GM19035 (cell line): Measurements from ENCODE around the gene DYRK1B.
A peak's percentile ranks its signal among the peaks of the same experiment; 100 is the strongest.
"Not testable (repeated sequence)": the region's sequence is repeated elsewhere in the genome, so short reads cannot be mapped to it uniquely, and the experiment has no call there.

Experiments
- ATAC-seq: cut with Tn5 transposase; IDR thresholded peaks from one replicate; pipeline ENCODE4 v1.9.1; 2021; ENCODE audit not compliant: unreplicated experiment

DYRK1B gene

DNA sequence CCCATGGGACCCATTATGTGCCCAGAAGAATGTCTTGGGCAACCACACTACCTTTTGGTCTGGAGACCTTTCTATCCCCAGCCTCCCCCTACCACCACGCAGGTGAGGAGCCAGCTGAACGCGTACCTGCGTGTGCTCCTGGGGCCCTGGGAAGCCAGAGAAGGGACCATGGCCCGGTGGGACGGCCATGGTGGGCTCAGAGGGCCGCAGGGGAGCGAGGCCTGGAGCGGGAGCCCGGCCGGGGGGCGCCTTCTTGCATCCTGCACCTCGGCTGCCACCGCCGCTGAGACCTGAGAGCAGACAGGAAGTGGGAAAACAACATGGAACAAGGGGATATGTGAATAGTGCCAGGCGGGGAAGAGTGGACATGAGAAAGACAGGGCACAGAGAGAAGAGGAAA, 2.3 kb downstream of the DYRK1B start:
- no peak for ATAC-seq

DNA sequence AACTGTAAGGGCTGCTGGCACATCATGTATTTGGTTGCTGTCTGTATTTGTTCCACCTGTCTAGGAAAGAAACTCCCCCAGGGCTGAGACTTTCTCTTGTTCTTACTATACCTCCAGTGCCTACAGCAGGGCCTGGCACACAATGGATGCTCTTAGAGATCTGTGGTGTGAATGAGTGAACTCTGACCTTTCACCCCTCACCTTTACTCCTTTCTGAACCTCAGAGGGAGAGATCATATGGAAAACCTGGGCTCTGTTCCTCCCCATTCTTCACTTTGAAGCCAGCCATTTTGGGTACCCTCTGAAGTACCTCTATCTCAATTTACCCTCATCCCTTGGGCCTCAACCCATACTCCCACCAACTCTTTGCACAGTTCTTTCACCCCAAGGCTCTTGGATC, 3.1 kb downstream of the DYRK1B start:
- ATAC-seq, result no peak

DNA sequence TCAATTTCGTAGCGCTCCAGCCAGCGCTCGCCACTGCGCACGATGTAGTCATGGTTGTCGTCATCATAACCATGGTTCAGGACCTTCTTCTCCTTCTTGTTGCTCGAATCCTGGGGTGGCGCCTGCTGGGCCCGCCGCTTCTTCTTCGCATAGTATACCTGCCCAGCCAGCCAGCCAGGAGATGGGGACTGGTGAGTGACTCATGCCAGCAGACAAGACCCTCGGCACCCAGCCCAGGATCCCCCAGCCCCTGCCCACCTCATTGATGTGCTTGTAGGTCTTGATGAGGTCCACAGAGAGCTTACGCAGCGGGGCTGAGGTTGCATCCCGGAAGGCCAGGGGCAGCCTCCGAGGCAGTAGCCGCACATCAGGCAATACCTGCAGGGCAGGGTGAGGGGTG, 3.6 kb downstream of the DYRK1B start:
- no peak for ATAC-seq

DNA sequence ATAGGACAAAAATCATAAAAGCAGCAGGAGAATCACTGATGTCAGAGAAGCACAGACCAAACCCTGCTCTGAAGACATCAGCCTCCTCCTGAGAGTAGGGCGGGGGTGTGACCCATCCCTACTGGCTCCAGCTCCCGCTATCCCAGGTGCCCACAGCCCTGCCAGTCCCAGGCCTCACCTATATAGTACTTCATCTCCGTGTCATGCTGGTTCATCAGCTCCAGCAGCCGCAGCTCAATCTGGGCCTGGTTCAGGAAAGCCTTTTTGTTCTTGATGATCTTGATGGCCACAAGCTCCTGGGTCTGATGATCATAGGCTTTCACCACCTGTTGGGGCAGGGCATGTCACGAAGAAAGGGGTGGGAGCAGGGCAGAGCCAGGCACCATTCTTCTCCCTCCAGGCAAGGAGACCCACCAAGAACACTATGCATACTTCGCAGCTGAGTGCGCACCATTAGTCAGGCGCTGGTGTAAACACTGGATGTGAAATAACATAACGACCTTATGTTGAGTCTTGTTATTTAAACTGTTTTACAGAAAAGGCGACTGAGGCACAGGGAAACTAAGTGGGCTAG, 4.2 kb downstream of the DYRK1B start:
- ATAC-seq, result no peak

DNA sequence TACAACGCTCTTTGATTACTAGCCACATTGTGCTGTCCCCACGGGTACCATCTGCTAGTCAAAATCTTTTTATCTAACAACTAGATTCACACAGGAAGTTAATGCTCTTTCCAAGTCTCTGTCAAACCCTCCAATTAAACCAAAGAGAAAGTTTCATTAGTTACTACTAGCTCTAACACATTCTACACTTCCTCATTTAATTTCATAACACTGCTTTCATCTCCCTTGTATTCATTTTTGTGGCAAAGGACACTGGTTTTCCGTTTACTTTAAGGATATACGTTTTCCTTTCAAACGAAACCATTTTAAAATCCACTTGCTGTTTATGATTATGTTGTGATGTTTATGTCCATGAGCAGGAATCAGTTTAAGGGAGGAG, 5.3 kb downstream of the DYRK1B start:
- ATAC-seq, result no peak

DNA sequence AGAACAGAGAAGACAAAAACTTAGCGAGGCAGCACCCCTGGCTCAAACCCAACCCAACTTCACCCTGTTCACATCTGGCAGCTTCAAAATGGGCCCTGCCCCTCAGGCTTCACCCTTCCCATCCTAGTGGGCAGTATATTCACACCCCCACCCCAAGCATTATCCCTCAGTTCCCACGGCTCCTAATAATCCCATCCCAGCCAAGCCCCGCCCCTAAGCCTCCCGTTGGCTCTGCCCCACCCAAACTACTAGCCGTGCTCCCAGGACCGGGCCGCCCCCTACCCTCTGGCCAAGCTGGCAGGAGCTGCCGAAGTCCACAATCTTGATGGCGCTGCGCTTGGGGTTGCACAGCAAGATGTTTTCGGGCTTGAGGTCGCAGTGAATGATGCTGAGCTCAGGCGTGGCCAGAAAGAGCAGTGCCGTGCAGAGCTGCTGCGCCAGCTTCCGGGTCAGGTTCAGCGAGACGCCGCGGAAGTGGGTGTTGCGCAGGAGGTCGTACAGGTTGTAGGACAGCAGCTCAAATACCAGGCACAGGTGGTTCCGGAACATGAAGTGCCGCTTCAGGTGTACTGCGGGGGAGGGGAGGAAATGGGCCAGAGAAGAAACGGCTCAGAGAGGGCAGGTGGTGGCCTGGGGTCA, 5.8 kb downstream of the DYRK1B start:
- no peak for ATAC-seq

DNA sequence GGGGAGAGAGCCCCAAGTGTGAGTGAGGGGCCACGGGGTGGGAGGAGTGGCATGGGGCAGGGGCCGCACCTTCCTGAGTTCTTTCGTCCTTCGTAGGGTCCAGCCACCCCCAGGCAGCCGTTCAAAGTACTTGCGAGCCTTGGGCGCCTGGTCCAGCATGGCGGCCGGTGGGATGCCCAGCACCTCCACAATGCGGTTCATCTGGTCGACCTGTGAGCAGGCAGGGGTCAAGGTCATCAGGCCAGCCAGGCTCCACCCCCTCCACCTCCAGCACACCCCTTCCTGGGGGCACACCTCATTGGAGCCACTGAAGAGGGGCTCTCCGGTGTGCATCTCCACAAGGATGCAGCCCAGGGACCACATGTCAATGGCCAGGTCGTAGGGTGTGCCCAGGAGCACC, 6.7 kb downstream of the DYRK1B start:
- no peak for ATAC-seq

DNA sequence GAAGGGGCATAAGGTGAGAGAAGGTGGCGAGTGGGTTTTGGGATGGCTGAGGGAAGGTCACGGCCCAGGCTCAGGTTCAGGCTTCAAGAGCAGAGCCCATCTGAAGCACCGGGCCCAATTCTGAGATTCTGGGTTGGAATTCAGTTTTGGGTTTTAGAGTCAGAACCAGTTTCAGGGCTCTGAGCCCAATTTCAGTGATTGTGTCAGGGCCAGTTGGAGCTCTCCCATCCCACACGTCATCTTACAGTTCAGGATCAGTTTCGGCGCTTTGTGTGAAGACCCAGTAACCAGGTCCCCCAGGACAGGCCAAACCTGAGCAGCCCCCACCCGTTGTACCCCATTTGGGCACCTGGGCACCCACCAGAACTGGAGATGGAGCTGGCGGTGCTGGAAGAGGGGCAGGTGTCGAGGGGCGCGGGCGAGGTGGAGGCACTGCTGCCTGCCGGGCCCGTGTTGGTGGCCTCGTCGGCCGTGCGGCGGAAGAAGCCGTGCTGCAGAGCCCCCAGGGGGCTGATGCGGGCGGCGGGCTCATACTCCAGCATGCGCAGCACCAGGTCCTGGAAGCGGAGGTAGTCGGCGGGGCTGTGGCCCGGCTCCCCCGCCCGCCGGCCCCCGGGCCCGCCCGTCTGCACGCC, 7.5 kb downstream of the DYRK1B start:
- no peak for ATAC-seq

DNA sequence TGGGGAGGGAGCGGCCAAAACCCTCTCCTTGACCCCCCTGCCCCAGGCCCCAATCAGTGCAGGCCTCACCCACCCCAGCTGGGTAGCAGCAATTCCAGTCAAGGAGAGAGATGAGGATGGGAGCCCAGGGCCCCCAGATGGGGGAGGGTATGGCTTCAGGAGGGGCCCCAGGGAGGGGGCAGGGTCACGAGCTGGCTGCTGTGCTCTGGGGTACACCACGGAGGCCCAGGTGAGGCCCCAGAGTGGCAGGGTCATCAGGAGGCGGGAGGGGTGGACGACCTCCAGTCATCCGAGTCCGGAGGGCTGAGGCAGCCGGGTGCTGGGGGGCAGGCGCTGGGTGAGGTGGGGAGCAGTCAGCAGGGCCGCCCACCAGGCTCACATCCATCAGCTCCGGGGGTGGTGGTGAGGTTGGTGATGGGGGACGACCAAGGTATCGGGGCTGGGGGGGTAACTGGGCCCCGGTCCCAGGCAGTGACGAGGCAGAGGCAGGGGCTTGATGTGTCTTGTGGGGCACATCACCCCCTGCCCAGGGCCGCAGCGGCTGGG, 8.4 kb downstream of the DYRK1B start:
- no peak for ATAC-seq

DNA sequence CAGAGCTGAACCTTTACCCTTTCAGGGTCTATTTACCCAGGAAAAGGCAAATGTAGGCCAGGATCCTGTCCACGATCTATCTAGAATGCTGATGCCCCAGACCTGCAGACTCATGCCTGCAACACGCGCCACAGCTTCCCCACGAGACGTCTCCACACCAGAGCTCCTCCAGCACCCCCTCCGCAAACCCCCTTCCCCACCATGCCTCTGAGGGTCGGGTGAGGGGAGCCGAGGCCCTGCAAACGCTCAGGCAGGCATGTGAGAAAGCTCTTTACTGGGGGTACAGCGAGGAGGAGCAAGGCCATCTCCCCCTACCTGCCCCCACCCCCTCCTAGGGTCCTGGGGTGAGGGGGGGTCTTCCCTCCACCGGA, 8.9 kb downstream of the DYRK1B start:
- ATAC-seq, result no peak

DNA sequence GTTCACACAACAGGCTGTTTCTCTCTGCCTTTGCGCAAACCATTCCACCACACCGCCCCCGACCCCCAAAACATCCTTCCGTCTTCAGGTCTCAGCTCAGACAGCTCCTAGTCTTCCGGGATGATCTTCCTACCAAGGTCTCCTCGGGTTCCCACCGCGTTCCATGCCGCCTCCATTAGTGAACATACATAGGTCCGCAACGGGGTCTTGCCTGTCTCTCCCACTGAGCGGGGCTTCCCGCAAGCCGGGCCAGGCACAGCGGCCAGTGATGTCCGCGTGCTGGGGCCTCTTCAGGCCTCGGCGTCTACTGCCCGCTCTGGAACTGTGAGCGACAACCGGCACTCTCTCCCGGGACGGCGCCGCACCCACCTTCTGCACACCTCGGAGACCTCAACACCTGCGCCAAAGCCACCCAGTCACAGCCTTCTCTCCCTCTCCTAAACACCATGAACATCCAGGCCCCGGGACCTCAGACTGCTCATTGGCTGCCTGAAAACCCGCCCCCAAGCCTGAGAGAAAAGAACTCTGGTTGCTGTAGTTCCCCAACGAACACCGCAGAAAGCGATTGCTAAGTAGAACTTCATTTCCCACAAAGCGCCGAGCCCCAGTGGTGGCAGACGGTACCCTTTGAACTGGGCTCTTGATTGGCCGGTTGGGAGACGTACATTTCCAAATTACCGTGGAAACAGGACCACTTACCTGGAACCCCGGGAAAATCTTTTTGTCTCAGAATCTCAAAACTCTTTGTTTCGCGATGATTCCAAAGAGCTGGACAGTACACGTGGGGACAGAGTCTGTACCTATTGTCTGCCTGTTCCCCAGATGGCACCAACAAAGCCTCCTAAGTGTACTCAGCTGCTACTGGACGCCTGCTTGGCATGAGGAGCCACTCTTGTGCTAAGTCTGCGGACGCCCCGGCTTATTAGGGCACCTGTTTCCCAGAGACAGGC, 9.5 kb downstream of the DYRK1B start:
- ATAC-seq, result peak; percentile 90

DNA sequence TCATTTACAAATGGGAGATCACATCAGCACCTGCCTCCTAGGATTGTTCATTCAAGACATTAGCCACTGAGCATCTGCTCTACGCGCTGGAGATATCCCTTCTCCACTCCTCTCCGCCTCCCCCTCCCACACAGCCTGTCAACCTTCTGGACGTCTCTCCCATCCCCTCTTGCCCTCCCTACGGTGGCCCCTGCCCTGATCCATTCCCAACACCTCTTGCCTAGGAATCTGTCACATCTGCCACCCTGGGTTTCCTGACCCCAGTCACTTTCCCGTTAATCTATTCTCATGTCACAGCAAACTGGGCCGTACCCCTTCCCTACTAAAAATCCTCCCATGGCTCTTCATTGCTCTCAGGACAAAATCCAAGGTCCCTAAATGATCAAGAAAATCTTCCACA, 10.3 kb downstream of the DYRK1B start:
- no peak for ATAC-seq

DNA sequence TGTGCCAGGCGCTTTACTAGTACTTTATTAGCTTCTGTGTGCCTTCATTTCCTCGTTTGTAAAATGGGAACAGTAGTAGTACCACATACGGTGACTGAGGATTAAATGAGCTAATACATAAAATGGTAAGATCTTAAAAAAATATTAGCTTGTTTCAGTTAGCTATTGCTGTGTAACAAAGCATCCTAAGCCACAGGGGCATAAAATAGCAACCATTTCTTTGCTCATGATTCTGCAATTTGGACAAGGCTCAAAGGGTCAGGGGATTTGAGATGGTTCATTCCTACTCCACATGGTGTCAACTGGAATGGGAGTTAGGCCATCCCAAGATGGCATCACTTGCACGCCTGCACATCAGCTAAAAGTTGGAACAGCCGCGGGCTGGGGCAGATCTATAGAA, 13.3 kb downstream of the DYRK1B start:
- ATAC-seq, result no peak

DNA sequence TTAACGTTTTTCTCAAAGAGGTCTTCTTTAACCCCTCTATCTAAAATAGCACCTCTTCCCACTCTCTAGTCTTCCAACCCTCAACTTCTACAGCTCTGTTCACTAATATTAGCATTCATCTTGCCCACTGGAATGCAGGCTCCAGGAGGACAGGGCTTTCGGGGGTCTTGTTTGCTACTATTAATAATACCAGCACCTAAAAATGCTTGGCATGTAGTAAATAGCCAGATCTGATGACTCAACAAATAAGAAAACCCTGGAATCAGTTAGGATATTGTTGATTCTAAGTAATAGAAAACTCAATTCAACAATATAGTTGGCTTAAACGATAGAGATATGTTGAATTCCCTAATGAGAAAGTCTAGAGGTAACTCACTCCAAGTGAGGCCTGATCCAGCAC, 14.2 kb downstream of the DYRK1B start:
- ATAC-seq, result no peak

DNA sequence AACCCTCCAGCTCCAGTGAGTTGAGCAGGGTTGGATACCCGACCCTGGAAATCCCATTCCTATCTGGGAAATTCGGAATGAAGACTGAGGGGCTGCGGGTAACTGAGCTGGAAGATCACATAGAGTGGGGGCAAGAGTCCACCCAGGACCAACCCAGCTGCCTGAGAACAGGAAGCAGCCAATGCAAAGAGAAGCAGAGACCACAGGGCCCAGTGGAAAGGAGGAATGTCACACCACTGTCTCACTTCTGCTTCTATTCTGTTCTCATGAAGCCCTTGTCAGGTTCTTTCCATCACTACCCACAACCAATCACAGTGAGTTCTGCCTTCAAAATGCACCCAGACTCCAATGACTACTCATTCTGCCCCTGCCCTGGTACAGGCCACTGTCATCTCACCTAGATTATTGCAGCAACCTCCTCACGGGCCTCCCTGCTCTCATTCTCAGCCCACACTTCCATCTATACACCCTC, 15.3 kb downstream of the DYRK1B start:
- ATAC-seq, result peak; percentile 65

DNA sequence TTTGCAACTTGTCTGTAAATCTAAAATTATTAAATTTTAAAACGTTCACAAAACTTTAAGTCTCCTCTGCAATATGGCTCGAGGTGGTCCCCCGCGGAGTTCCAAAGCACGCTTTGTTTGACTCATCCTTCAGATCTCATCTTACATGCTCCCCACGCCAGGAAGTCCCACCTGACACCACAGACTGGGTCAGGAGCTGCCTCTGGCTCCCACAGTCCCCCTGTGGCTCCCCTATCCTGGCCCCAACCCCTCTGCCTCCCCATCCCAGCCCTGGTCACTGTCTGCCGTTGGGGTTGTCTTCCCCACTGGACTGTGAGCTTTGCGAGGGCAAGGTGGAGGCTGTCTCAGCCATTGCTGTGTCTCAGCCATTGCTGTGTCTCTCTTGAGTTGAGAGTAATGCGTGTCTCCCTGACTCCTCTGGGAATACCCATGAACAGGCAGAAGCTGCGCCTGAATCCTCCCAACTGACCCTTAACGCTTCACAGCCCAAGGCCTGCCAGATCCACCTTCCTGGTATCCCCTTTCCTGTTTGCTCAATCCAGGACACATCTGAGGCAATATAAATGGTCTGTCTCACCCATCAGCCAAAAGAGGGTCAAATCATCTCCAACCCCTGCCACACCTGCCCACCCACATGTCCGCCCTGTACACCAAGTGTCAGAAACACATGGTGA, 15.9 kb downstream of the DYRK1B start:
- ATAC-seq, result peak; percentile 11

DNA sequence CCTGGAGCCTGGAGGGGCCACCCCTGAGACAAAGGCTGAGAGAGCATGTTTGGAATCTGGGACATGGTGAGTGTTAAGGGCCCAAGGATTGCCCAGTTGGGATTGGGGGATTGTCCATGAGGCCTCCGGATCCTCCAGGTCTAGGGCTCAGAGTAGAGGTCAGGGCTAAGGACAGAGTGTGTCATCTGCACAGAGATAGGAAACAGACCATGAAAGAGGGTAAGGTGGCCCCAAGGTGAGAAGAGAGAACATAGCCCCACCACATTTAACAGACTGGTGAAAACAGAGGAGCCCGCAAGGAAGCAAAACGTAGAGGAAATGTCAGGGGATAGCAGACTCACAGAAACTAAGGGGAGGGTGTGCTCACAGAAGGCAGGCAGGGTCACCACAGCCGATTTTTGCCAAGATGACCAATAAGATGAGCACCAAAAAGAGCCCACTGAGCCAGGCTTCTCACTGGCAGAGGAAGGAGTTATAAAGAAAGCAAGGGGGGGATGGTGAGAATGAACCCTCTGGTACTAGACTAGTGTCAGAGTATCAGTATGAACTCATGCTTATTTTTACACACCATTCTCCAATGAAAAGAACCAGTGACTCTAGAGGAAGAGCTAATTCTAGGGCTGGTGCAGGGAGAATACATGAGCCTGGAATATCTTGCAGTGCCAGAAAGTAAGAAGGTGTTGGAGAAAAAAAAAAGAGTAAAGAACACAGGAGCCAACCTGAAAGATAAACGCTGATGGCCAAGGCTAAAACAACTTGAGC, 17.5 kb downstream of the DYRK1B start:
- no peak for ATAC-seq

DNA sequence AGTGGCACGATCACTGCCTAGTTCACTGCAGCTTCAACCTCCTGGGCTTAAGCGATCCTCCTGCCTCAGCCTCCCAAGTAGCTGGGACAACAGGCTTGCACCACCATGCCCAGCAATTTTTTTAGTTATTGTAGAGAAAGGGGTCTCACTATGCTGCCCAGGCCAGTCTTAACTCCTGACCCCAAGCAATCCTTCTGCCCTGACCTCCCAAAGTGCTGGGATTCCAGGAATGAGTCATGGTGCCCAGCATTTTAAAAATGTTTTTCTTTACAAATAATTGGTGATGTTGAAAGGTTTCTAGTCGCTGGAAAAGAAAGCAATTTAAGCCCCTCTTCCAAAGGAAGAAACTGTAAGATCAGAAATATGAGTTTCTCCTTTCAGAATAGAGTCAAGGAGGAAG, 19.4 kb downstream of the DYRK1B start:
- no peak for ATAC-seq

DNA sequence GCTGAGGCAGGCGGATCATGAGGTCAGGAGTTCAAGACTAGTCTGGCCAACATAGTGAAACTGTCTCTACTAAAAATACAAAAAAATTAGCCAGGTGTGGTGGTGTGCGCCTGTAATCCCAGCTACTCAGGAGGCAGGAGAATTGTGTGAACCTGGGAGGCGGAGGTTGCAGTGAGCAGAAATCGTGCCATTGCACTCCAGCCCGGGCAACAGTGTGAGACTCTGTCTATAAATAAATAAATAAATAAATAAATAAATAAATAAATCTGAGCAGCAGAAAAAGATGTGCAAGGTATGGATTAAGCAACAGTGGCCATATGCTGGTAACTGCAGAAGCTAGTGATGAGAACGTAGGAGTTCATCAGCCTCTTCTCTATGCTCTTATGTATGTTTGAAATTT, 19.9 kb downstream of the DYRK1B start:
- ATAC-seq, result not testable (repeated sequence)
